Fibroblast of mammary gland (primary cell): ENCODE data around the gene CNOT6.
"Not testable (repeated sequence)": the region's sequence is repeated elsewhere in the genome, so short reads cannot be mapped to it uniquely, and the experiment has no call there.

ENCODE experiments used
- DNase-seq: peaks from one replicate; pipeline ENCODE4 v3.0.0-alpha.2; 2010; ENCODE audit warnings: low read depth
- H3K4me3 ChIP-seq: 2 replicates; pipeline ENCODE4 v1.5.1; 2011; ENCODE audit warnings: low read depth, mild to moderate bottlenecking, low read length, moderate library complexity; ENCODE audit not compliant: control insufficient read depth
- TF ChIP-seq, protein P1 (sequence below): conservative IDR thresholded peaks from 2 replicates; pipeline ENCODE4 v1.5.1; 2011; ENCODE audit warnings: low read depth, low read length, inconsistent platforms; ENCODE audit not compliant: control insufficient read depth, insufficient read depth

The CNOT6 gene

DNA sequence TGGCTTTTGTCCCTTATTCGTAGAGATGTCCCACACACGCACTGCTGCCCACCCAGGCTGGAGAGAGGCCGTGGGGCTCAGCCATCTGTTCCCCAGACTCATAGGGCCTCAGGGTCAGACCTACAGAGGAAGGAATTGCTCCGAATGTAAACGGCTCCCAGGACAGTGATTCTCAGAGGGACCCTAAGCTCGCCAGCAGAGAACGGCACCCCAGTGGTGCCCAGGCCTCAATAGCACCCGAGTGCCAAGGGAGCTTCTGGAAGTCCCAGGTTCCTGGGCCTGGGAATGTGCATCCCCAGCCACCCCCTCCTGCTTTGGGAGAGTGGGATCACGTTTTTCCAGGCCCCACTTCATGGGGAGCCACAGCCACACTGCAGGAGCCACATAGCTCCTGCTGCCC lies 32.9 kb upstream of the CNOT6 start:
- TF ChIP-seq, protein P1, sequence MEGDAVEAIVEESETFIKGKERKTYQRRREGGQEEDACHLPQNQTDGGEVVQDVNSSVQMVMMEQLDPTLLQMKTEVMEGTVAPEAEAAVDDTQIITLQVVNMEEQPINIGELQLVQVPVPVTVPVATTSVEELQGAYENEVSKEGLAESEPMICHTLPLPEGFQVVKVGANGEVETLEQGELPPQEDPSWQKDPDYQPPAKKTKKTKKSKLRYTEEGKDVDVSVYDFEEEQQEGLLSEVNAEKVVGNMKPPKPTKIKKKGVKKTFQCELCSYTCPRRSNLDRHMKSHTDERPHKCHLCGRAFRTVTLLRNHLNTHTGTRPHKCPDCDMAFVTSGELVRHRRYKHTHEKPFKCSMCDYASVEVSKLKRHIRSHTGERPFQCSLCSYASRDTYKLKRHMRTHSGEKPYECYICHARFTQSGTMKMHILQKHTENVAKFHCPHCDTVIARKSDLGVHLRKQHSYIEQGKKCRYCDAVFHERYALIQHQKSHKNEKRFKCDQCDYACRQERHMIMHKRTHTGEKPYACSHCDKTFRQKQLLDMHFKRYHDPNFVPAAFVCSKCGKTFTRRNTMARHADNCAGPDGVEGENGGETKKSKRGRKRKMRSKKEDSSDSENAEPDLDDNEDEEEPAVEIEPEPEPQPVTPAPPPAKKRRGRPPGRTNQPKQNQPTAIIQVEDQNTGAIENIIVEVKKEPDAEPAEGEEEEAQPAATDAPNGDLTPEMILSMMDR, result no peak
- H3K4me3 ChIP-seq, result no peak overlapping the region
- no peak for DNase-seq

DNA sequence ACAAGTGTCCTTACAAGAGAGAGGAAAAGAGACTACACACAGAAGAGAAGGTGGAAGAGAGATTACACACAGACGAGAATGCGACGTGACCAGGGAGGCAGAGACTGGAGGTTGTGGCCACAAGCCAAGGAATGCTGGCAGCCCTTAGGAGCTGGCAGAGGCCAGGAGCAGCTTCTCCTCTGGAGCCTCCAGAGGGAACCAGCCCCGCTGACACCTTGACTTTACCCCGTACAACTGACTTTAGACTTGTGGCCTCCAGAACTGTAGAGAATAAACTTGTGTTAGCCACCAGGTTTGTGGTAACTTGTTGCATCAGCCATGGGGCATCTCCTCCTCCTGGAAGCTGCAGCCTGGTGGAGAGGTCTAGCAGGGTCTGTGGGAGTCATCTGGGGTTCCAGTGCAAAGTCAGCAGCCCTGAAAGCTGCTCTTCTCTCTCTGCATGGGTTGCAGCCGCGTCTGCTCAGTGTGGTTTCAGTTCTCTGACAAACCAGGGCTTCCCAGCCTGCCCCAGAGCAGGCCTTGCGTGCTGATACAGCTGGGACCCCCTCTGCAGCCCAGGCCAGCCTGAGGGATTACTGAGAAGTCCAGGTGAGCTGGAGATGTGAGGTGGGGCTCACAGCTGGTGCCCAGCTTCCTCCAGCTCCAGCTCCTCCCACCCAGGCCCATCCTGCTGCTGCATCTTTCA lies 30.8 kb upstream of the CNOT6 start:
- no peak for DNase-seq
- H3K4me3 ChIP-seq, result no peak overlapping the region
- TF ChIP-seq, protein P1, result no peak

DNA sequence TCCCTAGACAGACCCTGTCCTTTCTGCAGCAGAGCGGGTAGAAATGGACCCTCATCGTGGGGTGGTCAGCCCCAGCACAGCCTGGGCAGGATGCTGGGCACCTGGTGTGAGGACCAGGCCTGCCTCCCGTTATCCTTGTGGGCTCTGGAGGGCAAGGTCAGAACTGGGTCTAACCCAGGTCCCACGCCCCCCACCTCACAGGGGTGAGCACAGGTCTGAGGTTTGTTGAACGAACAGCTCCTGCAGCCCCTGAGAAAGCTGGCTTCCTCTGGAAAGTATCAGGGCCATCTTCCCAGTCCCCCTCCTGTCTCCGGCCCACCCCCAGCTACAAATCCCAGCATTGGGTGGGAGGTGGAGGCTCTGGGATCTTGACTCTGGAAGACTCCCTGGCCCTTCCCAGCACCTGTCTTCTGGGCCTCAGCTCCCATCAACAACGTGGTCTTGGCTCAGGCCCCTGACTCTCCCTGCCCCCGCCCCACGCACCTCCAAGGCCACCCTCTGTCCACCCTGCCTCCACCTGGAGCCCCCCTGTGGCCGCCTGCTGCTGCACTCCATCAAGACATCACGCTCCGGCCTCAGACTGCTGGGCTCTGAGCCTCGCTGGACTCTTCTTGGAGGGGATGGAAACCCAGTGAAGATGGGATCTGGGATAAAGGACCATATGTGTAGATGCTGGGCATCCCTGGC lies 30.1 kb upstream of the CNOT6 start:
- DNase-seq, result no peak
- TF ChIP-seq, protein P1, result no peak
- no peak overlapping the region for H3K4me3 ChIP-seq

DNA sequence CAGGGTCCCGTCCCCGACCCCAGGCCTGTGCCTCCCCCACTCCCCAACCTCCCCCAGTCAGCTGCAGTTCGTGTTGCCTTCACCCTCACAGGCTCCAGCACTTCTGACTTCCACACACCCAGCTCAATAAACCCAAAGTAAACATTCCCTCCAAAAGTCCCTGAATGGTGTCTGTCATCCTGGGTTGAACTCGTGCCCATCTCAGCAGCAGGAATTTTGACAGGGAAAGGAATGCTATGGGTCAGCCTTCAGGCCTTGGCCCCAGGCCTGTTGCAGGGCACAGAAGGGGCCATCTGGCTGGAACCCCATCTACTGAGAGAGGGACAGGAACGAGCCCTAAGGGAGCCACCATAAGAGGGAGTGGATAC lies 29.6 kb upstream of the CNOT6 start:
- TF ChIP-seq, protein P1, result no peak
- no peak for DNase-seq
- H3K4me3 ChIP-seq, result no peak overlapping the region

DNA sequence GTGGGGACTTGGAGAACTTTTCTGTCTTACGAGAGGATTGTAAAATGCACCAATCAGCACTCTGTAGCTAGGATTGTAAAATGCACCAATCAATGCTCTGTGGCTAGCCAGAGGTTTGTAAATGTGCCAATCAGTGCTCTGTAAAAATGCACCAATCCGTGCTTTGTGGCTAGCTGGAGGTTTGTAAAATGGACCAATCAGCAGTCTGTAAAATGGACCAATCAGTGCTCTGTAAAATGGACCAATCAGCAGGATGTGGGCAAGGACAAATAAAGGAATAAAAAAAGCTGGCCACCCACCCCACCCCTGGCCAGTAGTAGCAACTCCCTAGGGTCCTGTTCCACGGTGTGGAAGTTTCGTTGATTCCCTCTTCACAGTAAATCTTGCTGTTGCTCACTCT lies 29.1 kb upstream of the CNOT6 start:
- H3K4me3 ChIP-seq, DNase-seq: not testable (repeated sequence)

DNA sequence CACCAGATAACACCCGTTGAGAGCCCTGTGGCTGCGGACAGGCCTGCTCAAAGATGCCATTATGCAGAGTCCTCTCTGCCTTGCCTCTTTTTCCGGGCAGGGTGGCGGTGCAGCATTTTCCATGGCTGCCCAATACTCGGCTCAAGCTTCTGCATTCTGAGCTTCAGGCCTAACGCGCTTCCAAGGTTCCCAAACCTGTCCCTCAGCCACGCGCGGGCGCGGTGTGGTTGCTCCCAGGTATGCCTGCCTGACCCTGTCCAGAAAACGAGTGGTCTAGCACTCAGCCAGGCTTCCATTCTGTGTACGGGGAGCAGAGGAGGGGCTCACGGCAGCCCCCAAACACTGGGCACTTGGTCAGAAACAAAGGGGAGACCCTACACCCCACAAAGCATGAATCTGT lies 27.9 kb upstream of the CNOT6 start:
- DNase-seq, result no peak
- H3K4me3 ChIP-seq, result no peak overlapping the region
- TF ChIP-seq, protein P1, result no peak

DNA sequence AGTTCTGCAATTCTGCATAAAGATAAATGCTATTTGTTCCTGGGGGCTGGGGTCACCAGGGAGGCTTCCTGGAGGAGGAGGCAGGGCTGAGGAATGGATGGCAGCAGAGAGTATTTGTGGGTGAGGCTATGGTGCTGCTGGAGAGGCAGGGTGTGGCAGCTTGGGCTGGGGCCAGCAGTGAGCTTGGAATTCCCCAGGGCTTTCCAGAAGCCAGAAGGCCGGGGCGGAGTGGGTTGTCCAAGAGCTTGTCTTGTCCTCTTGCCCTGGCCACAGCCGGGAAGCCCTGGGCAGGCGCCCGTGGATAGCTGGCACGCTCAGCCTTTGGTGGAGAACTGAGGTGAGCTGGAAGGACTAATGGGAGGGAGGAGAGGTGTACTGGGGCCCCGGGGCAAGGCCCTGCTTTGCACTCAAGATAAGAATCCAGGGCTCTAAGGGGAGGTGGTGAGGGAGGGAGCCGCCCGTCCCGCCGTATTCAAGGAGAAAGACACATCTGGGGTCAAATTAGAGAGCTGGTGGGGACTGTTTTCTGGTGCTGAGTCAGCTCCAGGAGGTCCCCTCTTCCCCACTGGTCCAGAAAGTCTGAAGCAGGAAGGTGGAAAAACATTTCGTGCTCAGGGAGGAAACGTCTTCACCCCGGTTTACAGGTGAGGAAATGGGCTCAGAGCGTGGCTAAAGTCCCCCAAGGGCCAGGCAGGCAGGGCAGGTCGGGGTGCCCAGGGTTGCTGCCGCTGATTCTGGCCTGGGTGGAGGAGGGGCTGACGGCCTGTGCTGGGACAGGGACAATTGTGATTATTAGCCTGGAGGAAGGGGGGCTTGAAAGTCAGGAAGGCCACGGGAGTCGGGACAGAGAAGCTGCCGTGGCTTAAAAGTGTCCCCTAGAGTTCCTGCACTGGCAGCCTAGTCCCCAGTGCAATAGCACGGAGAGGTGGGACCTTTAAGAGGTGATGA lies 26.9 kb upstream of the CNOT6 start:
- TF ChIP-seq, protein P1, result no peak
- peak; percentile 69 for DNase-seq

More for the DNA sequence above, 26.9 kb upstream of the CNOT6 start:
- no peak overlapping the region for H3K4me3 ChIP-seq
